ENCODE measurements around the gene CCDC88C. TPM values are rescaled to one million over a fixed set of nuclear protein-coding genes. Genes with fewer than 3 reads are reported as not detected.

Gene CCDC88C
- polyA plus RNA-seq, 3 donors: 39.2 to 49.7 (median 44.4) TPM

GRCh38 chr14:91350813-91351511, 66.7 kb downstream of the CCDC88C start:
- no peak for DNase-seq

GRCh38 chr14:91350483-91350812, 67.2 kb downstream of the CCDC88C start:
- no peak for DNase-seq

DNA sequence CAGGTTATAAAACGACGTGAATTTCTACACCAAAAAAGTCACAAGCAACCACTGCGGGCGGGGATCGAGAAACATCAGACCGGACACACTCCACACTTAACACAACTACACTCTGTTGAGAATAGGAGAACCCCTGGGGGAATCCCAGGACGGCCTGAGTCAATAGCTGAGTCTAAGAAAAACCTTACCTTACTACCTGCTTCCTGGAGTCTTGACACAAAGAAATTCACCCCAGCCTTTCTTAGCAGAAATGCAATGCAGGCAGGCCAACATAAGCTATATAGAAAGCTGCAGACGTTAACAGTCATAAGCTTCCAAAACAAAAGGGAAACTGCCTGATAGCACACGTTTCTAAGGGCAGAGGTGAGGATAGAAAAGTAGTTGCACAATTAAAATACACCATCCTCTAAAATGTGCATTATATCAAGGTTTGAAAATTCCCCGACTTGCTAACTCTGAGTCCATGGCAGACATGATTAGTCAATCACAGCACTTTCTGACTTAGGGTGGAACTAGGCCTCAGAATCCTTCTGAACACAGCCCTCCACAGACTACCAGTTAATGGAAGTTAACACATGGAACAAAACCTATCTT, 68.0 kb downstream of the CCDC88C start:
- no peak for DNase-seq

GRCh38 chr14:91348845-91349465, 68.7 kb downstream of the CCDC88C start:
- DNase-seq: no peak

DNA sequence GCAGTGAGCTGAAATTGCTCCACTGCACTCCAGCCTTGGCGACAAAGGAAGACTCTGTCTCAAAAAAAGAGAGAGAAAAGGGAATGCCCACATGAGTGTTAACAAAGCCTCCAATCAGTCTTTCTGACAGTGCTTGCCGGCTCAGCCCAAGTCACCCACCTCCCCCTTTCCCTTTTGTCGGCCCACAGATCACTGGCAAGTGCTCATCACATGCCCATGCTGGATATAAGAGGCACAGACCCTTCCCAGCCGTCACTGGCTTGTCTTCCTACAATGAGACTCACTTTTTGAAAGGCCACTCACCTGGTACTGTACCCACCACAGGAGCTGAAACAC, 70.8 kb downstream of the CCDC88C start:
- DNase-seq: no peak

DNA sequence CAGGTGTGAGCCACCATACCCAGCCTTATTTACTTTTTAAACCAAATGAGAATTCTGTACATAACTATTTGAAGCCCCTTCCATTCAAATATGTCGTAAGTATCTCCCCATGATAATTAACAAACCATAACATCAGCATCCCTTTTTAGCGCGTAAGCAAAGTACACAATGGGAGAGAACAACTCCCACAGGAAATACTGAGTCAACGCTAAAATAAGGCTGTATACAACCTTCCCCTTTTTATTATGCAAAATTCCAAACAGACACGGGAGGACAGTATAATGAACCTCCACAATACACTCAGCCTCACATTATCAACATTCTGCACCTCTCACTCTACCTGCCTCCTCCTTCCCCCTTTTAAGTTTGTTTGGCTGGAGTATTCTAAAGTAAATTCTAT, 73.5 kb downstream of the CCDC88C start:
- no peak for DNase-seq

DNA sequence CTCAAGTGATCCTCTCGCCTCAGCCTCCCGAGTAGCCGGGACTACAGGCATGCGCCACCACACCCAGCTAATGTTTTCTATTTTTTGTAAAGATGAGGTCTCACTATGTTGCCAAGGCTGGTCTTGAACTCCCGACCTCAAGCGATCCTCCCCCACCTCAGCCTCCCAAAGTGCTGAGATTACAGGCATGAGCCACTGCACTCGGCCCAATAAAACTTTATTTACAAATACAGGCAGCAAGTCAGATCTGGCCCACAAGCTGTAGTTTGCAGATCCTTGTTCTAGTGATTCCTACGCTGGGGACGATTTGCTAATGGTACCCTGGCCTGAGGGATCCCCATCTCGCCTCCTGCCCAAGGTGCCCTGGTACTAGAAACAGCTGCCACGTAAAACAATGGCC, 74.6 kb downstream of the CCDC88C start:
- DNase-seq: no peak

- no peak for DNase-seq
Measured at GRCh38 chr14:91342206-91342760, 75.3 kb downstream of the CCDC88C start.

DNA sequence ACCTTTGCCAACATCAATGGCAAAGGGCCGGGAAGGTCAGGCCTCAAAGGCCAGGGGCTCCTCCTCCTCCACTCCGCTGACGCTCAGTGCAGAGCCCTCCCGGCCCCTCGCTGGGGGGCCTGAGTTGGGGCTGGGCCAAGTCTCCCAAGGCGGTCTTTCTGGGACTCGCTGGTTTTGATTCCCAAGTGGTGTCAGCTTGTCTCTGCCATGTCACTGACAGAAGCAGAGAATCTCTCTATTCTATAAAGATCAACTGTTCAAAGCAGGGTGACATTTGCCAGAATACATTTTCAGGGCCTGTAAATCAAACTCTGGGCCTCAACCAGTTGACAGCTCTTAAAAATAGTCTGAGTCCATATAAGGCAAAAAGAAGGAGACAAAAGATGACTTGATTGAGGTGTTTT, 75.9 kb downstream of the CCDC88C start:
- no peak for DNase-seq

- no peak for DNase-seq
Measured at GRCh38 chr14:91341334-91341733, 76.3 kb downstream of the CCDC88C start.

GRCh38 chr14:91339671-91340369, 77.8 kb downstream of the CCDC88C start:
- DNase-seq: no peak

GRCh38 chr14:91339076-91339475, 78.5 kb downstream of the CCDC88C start:
- no peak for DNase-seq

DNA sequence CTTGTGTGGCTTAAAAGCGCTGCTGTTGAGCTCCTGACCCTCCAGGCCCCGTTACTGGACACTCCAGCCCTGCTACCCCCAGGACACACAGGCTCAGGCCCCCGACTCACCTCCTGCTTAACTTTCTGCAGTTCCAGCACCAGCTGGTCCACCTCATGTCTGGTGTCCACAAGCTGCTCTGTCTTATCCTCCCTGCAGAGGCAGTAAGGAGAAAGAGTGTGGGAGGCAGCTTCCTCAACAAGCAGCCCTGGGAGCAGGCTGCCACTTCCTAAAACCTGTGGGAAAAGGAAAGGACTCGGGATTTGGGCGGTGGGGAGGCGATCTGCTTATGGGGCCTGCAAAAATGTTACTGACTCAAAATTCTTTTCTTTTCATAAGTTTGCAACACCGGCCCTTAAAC, 79.2 kb downstream of the CCDC88C start:
- DNase-seq: no peak

DNA sequence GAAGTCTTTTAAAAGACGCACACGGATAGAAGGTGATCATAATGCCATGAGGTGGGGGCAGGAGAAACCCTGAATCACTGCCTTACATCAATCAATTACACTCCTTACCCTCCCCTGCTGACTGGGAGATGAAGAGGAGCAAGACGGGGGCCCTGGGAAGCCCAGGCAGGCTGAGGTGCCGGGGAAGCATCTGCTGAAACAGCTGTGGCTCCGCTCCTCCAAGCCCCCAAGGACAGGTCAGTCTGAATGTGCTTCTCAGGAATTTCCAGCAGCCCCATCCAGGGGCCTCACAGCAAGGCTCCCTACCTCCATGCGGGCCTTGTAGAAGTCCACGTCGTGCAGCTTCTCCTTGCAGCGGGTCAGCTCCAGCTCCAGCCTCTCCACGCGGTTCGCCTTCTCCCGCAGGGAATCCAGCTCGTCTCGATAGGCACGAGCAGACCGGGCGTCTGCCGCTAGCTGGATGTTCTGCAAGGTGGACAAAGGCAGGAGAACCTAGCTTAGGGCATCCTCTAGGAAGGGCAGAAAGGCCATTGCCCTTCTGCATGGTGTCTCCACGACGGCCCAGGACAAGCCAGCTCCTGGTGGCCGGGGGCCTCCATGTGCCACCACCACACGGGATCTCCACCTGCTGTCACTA, 79.8 kb downstream of the CCDC88C start:
- DNase-seq: no peak

GRCh38 chr14:91336093-91336450, 81.5 kb downstream of the CCDC88C start:
- DNase-seq: no peak

DNA sequence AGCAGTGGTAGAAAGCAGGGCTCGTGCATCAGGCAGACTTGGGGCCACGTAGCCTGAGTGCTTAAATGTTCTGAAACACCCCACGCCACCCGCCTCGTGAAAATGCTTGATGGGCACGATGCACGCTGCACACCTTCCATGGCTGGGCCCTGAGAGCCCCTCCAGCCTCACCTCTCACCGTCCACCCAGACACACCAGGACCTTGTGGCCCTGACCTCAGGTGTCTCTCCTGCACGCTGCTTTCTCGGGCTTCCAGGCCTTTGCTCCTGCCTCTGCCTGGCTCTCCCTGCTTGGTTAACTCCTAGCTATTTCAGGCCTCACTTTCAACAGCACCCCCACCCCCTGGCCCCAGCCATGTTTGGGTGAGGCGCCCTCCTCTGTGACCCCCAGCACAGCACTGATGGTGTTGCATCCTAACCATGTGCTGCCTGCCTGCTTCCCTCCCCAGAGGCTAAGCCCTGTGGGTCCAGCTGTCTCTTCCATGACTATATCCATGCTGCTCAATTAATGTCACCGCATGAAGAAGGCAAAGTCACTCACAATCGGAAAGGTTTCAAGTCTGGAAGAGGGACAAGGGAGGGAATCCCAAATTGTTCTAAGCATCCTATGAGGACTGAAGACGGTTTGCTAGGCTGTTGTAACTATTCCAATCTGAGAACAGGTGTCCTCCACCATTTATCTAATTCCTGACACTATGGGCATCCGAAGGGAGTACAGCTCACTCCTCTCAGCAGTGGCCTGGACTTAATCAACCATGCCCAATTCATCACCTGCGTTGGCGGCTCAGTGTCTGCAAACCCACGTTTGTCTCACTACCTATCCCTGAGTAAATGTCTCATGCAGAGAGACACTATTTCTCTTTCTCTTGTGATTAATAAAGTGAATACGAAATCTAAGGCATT, 82.2 kb downstream of the CCDC88C start:
- no peak for DNase-seq

DNA sequence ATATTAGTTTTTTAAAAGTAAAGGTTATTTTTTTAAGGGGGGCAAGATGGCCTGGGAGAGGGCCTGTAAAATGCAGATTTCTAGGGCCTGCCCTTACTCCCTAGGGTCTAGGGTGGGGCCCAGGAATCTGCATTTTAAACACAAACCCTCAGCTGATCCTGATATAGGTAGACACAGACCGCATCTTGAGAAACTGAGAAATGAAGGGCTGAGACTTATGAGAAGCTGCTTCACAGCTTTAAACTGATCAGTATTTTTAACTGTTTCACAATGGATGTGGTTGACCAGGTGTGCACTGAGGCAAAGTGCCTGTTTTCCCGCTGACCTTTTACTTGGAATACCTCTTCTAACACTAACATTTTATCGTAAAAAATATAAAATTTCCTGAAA, 84.0 kb downstream of the CCDC88C start:
- no peak for DNase-seq

DNA sequence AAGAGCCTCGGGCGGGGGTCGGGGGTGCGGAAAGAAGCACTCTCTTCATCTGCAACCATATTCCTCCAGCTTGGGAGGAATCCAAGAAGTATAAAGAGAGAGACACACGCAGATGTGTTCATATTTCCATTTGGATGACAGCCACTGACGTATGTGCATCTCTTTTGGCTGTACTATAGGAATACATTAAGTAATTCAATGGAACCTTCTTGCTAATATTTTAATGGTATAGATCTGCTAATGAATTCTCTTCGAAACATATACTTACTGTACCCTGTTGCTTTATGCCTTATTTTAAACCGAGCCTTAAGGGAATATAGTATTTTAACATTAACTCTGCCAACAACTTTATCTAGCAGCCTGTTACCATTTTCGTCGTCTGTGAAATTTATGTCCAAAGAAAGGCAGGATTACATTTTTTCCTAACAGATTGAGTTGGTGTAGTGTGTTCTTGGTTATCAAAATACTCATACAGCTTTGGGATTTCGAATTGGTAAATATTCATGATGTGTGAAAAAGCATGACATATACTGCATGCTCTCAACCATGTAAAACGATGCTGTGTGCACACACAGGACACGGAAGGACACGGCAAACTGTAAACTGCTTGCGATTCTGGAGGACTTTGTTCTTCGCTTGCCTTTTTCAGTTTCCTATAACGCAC, 84.5 kb downstream of the CCDC88C start:
- no peak for DNase-seq

- DNase-seq: no peak
Measured at GRCh38 chr14:91332171-91332985, 85.2 kb downstream of the CCDC88C start.

GRCh38 chr14:91331721-91332120, 85.9 kb downstream of the CCDC88C start:
- DNase-seq: no peak

Measured in renal pelvis (tissue), 4 donors.